GM21360 (cell line): ENCODE results near the gene ITPK1.

ENCODE experiments used
- ATAC-seq: cut with Tn5 transposase; IDR thresholded peaks from one replicate; pipeline ENCODE4 v1.9.1; 2021; ENCODE audit warnings: mild to moderate bottlenecking, moderate library complexity; ENCODE audit not compliant: unreplicated experiment

The ITPK1 gene

DNA sequence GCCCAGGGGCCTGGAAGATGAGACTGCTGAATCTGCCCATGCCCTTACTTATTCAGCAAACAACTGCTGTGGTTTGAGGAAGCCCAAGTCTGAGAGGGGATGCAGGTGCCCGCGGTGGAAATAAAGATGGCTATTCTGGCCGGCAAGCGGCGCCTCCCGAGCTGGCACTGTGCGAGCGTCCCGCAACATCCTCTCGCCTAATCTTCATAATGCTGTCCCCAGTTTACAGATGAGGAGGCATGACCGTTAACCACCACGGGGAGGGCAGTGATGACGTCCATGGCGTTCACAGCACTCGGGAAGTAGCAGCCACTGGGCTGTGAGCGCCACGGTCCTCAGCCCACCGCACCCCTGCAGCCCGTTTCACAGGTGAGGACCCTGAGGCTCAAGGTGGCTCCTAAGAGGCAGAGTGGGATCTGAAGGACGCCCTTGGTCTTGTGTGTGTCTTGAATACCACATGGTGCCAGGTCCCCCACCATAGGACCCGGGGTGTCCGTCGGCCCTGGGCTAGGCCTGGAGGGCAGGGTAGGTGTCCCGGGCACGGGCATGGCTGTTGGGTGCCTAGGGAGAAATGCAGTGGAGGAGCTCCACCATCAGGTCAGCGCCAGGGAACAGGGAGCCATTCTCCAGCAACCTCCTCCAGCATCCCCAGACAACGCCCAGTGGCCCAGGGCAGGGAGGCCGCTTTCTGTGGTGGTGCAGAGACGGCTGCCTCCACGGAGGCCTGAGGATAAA is 172.6 kb downstream of the ITPK1 start:
- no peak for ATAC-seq

DNA sequence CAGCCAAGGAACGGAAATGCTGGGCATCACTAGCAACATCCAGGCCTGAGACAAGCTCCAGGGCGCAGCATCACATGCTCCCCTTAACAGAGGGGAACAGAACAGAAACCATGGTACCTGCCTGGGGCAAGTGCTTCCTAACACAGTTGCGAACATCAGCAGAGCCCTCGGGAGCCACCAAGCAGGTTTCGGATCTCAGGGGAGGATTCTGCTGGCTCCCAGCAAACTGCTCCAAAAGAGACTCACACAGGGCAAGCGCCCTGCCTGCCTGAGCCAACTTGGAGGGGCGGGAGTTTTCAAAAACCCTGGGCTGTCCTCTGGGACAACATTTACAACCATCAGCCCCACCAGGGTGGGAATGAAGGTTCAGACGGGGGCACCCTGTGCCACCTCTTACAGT is 173.1 kb downstream of the ITPK1 start:
- no peak for ATAC-seq

DNA sequence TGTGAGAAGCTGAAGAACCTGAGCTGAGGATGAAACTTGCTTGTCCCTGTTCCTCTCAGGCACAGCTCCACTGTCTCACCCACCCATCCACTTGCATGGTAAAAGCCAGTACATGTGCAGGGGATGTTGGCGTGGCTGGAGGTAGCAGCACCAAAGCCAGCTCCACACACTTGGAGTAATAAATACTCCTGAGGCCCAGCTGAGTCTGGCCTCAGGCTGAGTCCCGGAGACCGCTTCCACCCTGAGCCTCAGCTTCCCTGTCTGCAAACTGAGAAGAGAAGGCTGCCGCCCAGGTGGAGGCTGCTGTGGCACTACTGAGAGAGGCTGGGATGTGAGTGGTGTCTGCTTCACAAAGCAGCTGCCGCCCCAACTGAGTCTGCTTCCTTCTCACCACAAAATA is 173.6 kb downstream of the ITPK1 start:
- no peak for ATAC-seq

DNA sequence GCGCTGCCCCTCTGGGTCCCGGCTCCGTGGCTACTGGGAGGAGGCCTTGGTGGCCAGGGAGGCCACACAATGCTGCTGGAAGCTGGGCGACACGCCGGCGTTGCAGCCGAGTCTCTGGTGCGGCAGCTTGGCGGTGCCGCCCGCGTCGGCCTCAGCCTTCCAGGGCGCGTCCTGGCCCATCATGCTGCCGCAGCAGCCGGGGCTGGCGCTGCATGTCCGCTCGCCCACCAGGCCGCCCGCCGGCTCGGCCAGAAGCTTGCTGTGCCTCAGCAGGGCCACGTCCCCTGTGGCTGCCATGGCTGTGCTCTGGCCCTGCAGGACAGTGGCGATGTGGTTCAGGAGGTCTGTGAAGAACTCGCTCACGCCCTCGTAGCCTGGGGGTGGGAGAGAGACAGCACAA is 174.2 kb downstream of the ITPK1 start:
- ATAC-seq: no peak

- no peak for ATAC-seq
Measured at GRCh38 chr14:92940543-92940942, 175.2 kb downstream of the ITPK1 start.

DNA sequence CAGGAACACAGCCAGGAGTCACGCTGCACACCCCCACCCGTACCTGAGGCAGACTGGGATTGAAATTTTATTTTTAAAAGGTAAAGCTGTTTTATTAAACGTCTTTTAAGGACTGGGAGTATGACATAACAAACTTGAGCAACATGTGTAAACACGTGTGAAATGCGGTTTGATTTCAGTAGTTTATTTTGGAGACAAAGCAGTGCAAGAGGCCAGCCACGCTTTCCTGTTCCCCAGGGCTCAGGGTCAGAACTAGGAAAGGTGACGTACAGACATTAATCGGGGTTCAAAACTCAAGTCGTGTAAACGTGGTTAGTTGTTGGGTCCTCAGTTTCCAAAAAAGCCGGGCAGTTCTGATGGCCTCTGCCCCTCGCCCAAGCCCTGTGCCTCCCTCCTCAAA is 176.0 kb downstream of the ITPK1 start:
- ATAC-seq: no peak

DNA sequence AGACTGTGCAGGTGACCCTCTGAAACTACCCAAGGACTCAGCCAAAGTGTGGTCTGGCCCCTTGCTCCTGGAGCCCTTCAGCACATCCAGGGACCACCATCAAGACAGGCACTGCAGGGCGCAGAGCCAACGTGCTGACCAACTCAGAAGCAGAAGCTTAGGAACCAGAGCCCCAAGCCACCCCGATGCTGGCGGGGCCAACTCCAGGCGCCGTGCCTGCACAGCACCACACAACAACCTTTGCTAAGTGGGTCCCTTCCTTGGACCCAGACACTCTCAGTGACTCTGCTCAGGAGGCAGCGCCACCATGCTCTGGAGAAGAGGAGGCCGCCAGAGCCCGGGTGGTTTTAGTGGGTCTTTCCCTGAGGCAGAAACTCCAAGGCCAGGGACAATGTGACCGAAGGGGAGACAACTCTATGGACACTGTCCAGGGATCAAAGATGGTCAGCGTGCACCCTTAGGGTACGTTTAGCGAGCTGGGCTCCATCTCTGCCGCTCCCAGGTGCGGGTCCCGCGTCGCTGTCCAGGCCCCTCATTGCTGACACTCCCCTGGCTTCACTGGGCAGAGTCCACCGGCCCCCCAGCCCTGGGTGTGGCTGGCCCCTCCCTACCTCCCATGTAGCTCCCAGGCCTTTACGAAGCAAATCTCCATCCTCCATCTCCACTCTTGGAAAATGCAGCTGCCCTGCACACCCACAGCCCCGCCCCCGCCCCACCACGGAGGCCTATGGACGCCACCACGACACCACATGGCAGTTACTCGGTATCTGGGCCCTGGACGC is 176.6 kb downstream of the ITPK1 start:
- no peak for ATAC-seq

- ATAC-seq: no peak
Measured at GRCh38 chr14:92938235-92938875, 177.4 kb downstream of the ITPK1 start.

- no peak for ATAC-seq
Measured at GRCh38 chr14:92937051-92937937, 178.4 kb downstream of the ITPK1 start.

DNA sequence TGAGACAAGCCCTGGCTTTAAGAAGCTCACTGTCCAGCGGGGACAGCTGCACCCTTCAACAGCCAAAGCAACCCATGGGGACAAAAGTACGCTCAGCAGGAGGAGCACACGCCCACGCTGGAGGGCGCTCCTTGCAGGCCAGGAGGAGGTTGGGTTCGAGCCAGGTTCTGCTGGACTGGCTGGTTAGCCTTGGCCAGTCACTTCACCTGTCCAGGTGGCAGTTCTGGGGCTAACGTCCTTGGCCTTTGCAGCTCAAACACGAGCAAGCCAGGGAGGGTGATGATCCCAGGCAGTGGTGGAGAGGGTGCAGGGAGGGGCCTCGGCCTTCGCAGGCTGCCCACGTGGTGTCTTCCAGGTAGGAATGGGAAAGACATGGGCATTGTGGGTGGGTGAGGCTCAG is 179.6 kb downstream of the ITPK1 start:
- ATAC-seq: no peak

GRCh38 chr14:92935446-92935845 is 180.3 kb downstream of the ITPK1 start:
- ATAC-seq: no peak

GRCh38 chr14:92934196-92935085 is 181.3 kb downstream of the ITPK1 start:
- no peak for ATAC-seq

DNA sequence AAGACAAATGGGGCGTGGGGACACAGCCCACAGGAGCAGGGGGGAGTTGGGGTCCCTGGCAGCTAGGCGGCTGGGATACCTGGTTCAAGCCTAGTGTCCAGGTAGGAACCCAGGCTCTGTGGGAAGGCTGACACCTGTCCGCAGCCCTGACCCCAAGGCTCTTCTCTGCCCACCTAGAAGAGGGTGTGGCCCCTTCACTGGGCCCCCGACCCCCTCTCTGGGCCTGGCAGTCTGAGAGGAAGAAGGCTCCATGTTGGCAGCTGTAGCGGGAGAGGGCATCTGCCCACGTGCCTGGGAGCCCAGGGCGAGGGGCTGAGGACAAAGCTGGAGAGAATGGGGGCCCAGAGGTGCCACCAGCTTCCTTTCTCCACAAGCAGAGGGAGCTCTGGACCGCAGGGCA is 182.2 kb downstream of the ITPK1 start:
- ATAC-seq: no peak

DNA sequence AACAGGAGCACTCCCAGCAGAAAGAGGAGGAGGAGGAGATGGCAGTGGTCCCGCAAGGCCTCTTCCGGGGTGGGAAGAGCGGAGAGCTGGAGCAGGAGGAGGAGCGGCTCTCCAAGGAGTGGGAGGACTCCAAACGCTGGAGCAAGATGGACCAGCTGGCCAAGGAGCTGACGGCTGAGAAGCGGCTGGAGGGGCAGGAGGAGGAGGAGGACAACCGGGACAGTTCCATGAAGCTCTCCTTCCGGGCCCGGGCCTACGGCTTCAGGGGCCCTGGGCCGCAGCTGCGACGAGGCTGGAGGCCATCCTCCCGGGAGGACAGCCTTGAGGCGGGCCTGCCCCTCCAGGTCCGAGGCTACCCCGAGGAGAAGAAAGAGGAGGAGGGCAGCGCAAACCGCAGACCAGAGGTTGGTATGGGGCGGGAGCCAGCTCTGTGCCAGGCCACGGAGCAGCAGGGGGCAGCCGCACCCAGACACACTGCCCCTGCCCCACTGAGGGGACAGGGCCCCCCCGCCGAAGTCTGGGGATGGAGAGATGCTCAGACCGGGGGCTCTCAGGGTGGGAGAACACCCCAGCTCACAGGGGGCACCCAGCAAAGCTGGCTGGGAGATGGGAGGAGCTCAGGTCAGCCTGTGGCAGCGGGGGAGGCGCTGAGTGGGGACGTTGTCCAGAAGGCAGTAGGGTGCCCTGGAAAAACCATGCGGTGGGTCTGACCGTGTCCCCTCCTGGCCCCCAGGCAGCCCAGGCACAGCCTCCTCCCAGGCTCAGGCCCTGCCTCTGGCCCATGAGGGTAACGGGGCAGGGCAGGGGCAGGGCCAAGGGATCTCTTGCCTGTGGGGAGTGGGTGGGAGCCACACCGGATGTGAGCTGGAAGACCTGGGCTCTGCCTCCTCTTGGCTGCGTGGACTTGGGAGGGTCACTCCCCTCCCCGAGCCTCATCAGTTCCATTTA is 183.0 kb downstream of the ITPK1 start:
- no peak for ATAC-seq

- ATAC-seq: no peak
Measured at GRCh38 chr14:92931681-92932447, 183.9 kb downstream of the ITPK1 start.

DNA sequence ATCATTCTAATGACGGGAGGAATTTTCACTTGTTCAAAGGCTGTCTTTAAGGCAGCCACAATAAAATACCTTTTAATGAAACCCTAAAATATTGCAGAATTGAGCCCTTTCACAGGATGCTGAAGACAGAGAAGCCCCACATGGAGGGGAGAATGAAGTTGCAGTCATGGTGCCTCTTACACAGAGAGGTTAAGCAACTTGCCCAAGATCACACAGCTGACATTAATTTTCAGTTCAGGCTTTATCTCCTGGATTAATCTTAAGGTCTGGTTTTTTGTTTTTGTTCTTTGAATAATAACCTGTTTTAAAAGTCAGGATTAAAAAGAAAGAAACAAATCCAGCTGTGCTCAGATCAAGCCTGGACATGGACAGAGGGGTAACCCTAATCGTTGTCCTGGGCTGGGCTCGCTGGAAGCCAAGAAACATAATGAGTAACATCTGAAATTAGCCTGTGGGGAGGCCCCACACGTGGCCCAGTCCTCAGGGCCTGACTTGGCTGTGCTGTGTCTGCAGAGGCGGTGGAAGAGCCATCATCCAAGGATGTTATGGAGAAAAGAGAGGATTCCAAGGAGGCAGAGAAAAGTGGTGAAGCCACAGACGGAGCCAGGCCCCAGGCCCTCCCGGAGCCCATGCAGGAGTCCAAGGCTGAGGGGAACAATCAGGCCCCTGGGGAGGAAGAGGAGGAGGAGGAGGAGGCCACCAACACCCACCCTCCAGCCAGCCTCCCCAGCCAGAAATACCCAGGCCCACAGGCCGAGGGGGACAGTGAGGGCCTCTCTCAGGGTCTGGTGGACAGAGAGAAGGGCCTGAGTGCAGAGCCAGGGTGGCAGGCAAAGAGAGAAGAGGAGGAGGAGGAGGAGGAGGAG is 184.8 kb downstream of the ITPK1 start:
- no peak for ATAC-seq
